PC-3 (cell line): ENCODE measurements around the gene PSMD1.

Experiments
- EZH2 ChIP-seq: fragments of 300-600 bp; sonication (generic); IDR thresholded peaks from one replicate; pipeline ENCODE4 v1.6.1; 2017; ENCODE audit warnings: antibody characterized with exemption, mild to moderate bottlenecking, low read length; ENCODE audit not compliant: unreplicated experiment
- TF ChIP-seq, protein P1 (sequence below): fragments of 300-600 bp; sonication (generic); conservative IDR thresholded peaks from 2 replicates; pipeline ENCODE4 v1.5.1; 2017; ENCODE audit warnings: antibody characterized with exemption, low read depth, mild to moderate bottlenecking, low read length

GRCh38 chr2:231063347-231063746 lies 6.7 kb downstream of the PSMD1 start:
- TF ChIP-seq, protein P1, sequence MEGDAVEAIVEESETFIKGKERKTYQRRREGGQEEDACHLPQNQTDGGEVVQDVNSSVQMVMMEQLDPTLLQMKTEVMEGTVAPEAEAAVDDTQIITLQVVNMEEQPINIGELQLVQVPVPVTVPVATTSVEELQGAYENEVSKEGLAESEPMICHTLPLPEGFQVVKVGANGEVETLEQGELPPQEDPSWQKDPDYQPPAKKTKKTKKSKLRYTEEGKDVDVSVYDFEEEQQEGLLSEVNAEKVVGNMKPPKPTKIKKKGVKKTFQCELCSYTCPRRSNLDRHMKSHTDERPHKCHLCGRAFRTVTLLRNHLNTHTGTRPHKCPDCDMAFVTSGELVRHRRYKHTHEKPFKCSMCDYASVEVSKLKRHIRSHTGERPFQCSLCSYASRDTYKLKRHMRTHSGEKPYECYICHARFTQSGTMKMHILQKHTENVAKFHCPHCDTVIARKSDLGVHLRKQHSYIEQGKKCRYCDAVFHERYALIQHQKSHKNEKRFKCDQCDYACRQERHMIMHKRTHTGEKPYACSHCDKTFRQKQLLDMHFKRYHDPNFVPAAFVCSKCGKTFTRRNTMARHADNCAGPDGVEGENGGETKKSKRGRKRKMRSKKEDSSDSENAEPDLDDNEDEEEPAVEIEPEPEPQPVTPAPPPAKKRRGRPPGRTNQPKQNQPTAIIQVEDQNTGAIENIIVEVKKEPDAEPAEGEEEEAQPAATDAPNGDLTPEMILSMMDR = no peak
- no peak for TF ChIP-seq EZH2
